GM18873 (cell line): ENCODE measurements around the gene STOML3.
A peak's percentile ranks its signal among the peaks of the same experiment; 100 is the strongest.
"Not testable (repeated sequence)": the region's sequence is repeated elsewhere in the genome, so short reads cannot be mapped to it uniquely, and the experiment has no call there.

Experiments used
- ATAC-seq: cut with Tn5 transposase; IDR thresholded peaks from one replicate; pipeline ENCODE4 v1.9.1; 2021; ENCODE audit warnings: mild to moderate bottlenecking, moderate library complexity, moderate number of reproducible peaks; ENCODE audit not compliant: unreplicated experiment, low FRiP score

Gene STOML3

GRCh38 chr13:38990693-38991092, at the start of gene STOML3:
Gene STOML3 (minus strand): TSS chr13:38990831. CDS start chr13:38990721, 110 bp downstream.
- ATAC-seq, result no peak

- no peak for ATAC-seq
Observed at GRCh38 chr13:39040206-39040605, 49.6 kb upstream of the STOML3 start.

- ATAC-seq, result no peak
Observed at GRCh38 chr13:39039041-39039440, 48.4 kb upstream of the STOML3 start.

GRCh38 chr13:39038569-39039030, 48.0 kb upstream of the STOML3 start:
- peak; percentile 29 for ATAC-seq

- peak; percentile 60 for ATAC-seq
Observed at GRCh38 chr13:39037880-39038568, 47.4 kb upstream of the STOML3 start, which contains the start of the genes NHLRC3 and PROSER1. Gene NHLRC3 (plus strand): TSS chr13:39038456. CDS start chr13:39038640, 184 bp downstream. Gene PROSER1 (minus strand): TSS chr13:39038089. CDS start chr13:39037242, 847 bp downstream.

- peak; percentile 24 for ATAC-seq
Observed at GRCh38 chr13:39037410-39037879, 46.8 kb upstream of the STOML3 start.

- ATAC-seq, result no peak
Observed at GRCh38 chr13:39036212-39036611, 45.6 kb upstream of the STOML3 start.

GRCh38 chr13:39035799-39036198, 45.2 kb upstream of the STOML3 start:
- no peak for ATAC-seq

GRCh38 chr13:39035204-39035603, 44.6 kb upstream of the STOML3 start:
- ATAC-seq, result no peak

GRCh38 chr13:39034085-39034484, 43.5 kb upstream of the STOML3 start:
- no peak for ATAC-seq

GRCh38 chr13:39032150-39032549, 41.5 kb upstream of the STOML3 start:
- ATAC-seq, result no peak

- no peak for ATAC-seq
Observed at GRCh38 chr13:39025433-39025839, 34.8 kb upstream of the STOML3 start.

- ATAC-seq, result no peak
Observed at GRCh38 chr13:39023761-39024160, 33.1 kb upstream of the STOML3 start.

GRCh38 chr13:39023316-39023715, 32.7 kb upstream of the STOML3 start:
- ATAC-seq, result no peak

- no peak for ATAC-seq
Observed at GRCh38 chr13:39020853-39021462, 30.3 kb upstream of the STOML3 start.

- ATAC-seq, result peak; percentile 70
Observed at GRCh38 chr13:39016787-39017186, 26.2 kb upstream of the STOML3 start.

GRCh38 chr13:39016087-39016486, 25.5 kb upstream of the STOML3 start:
- ATAC-seq, result peak; percentile 49

- ATAC-seq, result no peak
Observed at GRCh38 chr13:39013462-39013861, 22.8 kb upstream of the STOML3 start.

GRCh38 chr13:39012608-39013007, 22.0 kb upstream of the STOML3 start:
- ATAC-seq, result no peak

GRCh38 chr13:39006371-39007111, 15.9 kb upstream of the STOML3 start:
- not testable (repeated sequence) for ATAC-seq

- ATAC-seq, result no peak
Observed at GRCh38 chr13:38998739-38999138, 8.1 kb upstream of the STOML3 start.
